ENCODE measurements around the gene MBNL3.

- TF ChIP-seq CTCF (IDR thresholded peaks at IDR 0.05) = no peak
- no peak for TF ChIP-seq POLR2AphosphoS5 (IDR thresholded peaks at IDR 0.05)
These were observed 16.3 kb upstream of the MBNL3 start for GRCh38 chrX:132505116-132505515.
